Lower leg skin (tissue), 4 donors: ENCODE results near the gene TFAP2B. TPM values are rescaled to one million over a fixed set of nuclear protein-coding genes. Genes with fewer than 3 reads are reported as not detected.

Experiments used
- DNase-seq, 2 donors: peaks; one replicate each; pipeline ENCODE4 v3.0.0-alpha.2; 2019; ENCODE audit warnings: low spot score in 2 of 2
- H3K4me3 ChIP-seq: fragments of 200-600 bp; sonication (generic); 2 replicates; pipeline ENCODE4 v1.5.1; 2017; ENCODE audit warnings: mild to moderate bottlenecking, low read depth; ENCODE audit not compliant: poor library complexity, severe bottlenecking
- CTCF ChIP-seq, 3 donors: fragments of 450-650 bp; IDR thresholded peaks; one replicate each; pipeline ENCODE4 v1.5.1; 2016; ENCODE audit warnings: antibody characterized with exemption in 3 of 3, mild to moderate bottlenecking in 3 of 3, moderate library complexity in 2 of 3
- POLR2A ChIP-seq, 2 donors: fragments of 450-650 bp; IDR thresholded peaks; one replicate each; pipeline ENCODE4 v1.6.1; 2016 to 2017; ENCODE audit warnings: antibody characterized with exemption in 2 of 2, mild to moderate bottlenecking in 1 of 2, moderate library complexity in 1 of 2
- WGBS, 2 donors: methylation state at CpG; one replicate each; pipeline ENCODE4 v1.1.5; 2018; 5-methylcytosine and 5-hydroxymethylcytosine counted together
- intact Hi-C: fragments of 100-400 bp; cut with DNase I; formaldehyde crosslinking; loops from one replicate; pipeline ENCODE4 v1.15.0; 2023; ENCODE audit warnings: low total_unique reads
- total RNA-seq, 4 donors: library from RNA; depleted of rRNA; stranded (reverse); fragments of >200 nt; gene quantifications; one replicate each; pipeline ENCODE4 v1.1.0, GENCODE V29; 2016

The TFAP2B gene
- 1 to 10 TPM; 1.9 to 6.8 (median 4.0) TPM for total RNA-seq

GRCh38 chr6:50818673-50819072, at the start of gene TFAP2B:
Gene TFAP2B (plus strand): TSS chr6:50818871. CDS start chr6:50818892, 21 bp downstream.
- 11 to 13% methylated on average over 7 of the region's 7 CpGs for WGBS, 2 donors
- DNase-seq, result no peak
- H3K4me3 ChIP-seq, result peak within 1 kb of the TSS; percentile 36
- TF ChIP-seq POLR2A (IDR thresholded peaks at IDR 0.05) (no peak), CTCF (IDR thresholded peaks at IDR 0.05) (no peak)
- intact Hi-C loops, result loop anchor here (10.0 kb wide), 3 partner anchors 526 to 1206 kb away; no protein-coding TSS in a partner anchor

- intact Hi-C loops, result no loop called here
- TF ChIP-seq POLR2A (IDR thresholded peaks at IDR 0.05), result no peak
- TF ChIP-seq CTCF (IDR thresholded peaks at IDR 0.05), result no peak
- H3K4me3 ChIP-seq, result no peak overlapping the region
- DNase-seq, result no peak
Observed at GRCh38 chr6:50778696-50779095, 40.0 kb upstream of the TFAP2B start.

GRCh38 chr6:50780382-50780781, 38.3 kb upstream of the TFAP2B start:
- no peak for TF ChIP-seq POLR2A (IDR thresholded peaks at IDR 0.05)
- no peak for TF ChIP-seq CTCF (IDR thresholded peaks at IDR 0.05)
- intact Hi-C loops, result no loop called here
- no peak overlapping the region for H3K4me3 ChIP-seq
- 92% methylated on average over 5 of the region's 5 CpGs for WGBS, 2 donors
- DNase-seq, result no peak

- no peak for DNase-seq
- WGBS, 2 donors, result 17 to 25% methylated on average over 1 of the region's 1 CpG
- intact Hi-C loops, result no loop called here
- H3K4me3 ChIP-seq, result no peak overlapping the region
- no peak for TF ChIP-seq CTCF (IDR thresholded peaks at IDR 0.05)
- no peak for TF ChIP-seq POLR2A (IDR thresholded peaks at IDR 0.05)
Observed at GRCh38 chr6:50785921-50786320, 32.8 kb upstream of the TFAP2B start.

- 0 to 2% methylated on average over 3 of the region's 3 CpGs for WGBS, 2 donors
- intact Hi-C loops, result no loop called here
- no peak for TF ChIP-seq CTCF (IDR thresholded peaks at IDR 0.05)
- no peak for TF ChIP-seq POLR2A (IDR thresholded peaks at IDR 0.05)
- no peak for DNase-seq
- H3K4me3 ChIP-seq, result no peak overlapping the region
Observed at GRCh38 chr6:50791900-50792508, 26.7 kb upstream of the TFAP2B start.

- no peak for TF ChIP-seq CTCF (IDR thresholded peaks at IDR 0.05)
- no peak for TF ChIP-seq POLR2A (IDR thresholded peaks at IDR 0.05)
- H3K4me3 ChIP-seq, result no peak overlapping the region
- 62 to 68% methylated on average over 1 of the region's 1 CpG for WGBS, 2 donors
- no peak for DNase-seq
- intact Hi-C loops, result no loop called here
Observed at GRCh38 chr6:50792771-50793170, 25.9 kb upstream of the TFAP2B start.
